Mesendoderm (in vitro differentiated cells): ENCODE results near the gene NOC3L.
"Not testable (repeated sequence)": the region's sequence is repeated elsewhere in the genome, so short reads cannot be mapped to it uniquely, and the experiment has no call there.

ENCODE experiments used
- DNase-seq: peaks from one replicate; pipeline ENCODE4 v3.0.0; 2013
- H2AK5ac ChIP-seq: 2 replicates; pipeline ENCODE4 v1.6.1; 2013; ENCODE audit warnings: low read length, inconsistent platforms
- H2BK120ac ChIP-seq: 2 replicates; pipeline ENCODE4 v1.6.1; 2013; ENCODE audit warnings: low read depth, mild to moderate bottlenecking, low read length, moderate library complexity, mixed read lengths
- H2BK15ac ChIP-seq: replicated peaks from 2 replicates; pipeline ENCODE4 v1.6.1; 2013; ENCODE audit warnings: low read depth, mild to moderate bottlenecking, moderate library complexity
- H2BK5ac ChIP-seq: 2 replicates; pipeline ENCODE4 v1.6.1; 2013; ENCODE audit warnings: low read length, inconsistent platforms
- H3K18ac ChIP-seq: 2 replicates; pipeline ENCODE4 v1.6.1; 2013; ENCODE audit warnings: mild to moderate bottlenecking, low read length, mixed read lengths
- H3K23ac ChIP-seq: one replicate; pipeline ENCODE4 v1.6.1; 2013; ENCODE audit warnings: low read length
- H3K27ac ChIP-seq: 2 replicates; pipeline ENCODE4 v1.5.1; 2013; ENCODE audit warnings: low read depth, mild to moderate bottlenecking, inconsistent platforms, low read length, moderate library complexity
- H3K27me3 ChIP-seq: 2 replicates; pipeline ENCODE4 v1.6.1; 2013; ENCODE audit warnings: low read length, control low read depth, mild to moderate bottlenecking, inconsistent platforms; ENCODE audit not compliant: insufficient read depth, poor library complexity
- H3K36me3 ChIP-seq: 2 replicates; pipeline ENCODE4 v1.6.1; 2013; ENCODE audit warnings: low read length, inconsistent platforms; ENCODE audit not compliant: control insufficient read depth, insufficient read depth
- H3K4ac ChIP-seq: one replicate; pipeline ENCODE4 v1.6.1; 2013; ENCODE audit warnings: low read depth, mild to moderate bottlenecking, low read length, moderate library complexity
- H3K4me1 ChIP-seq: 2 replicates; pipeline ENCODE4 v1.6.1; 2013; ENCODE audit warnings: low read depth, low read length, inconsistent platforms; ENCODE audit not compliant: control insufficient read depth
- H3K4me2 ChIP-seq: 2 replicates; pipeline ENCODE4 v1.6.1; 2013; ENCODE audit warnings: low read length
- H3K4me3 ChIP-seq: 2 replicates; pipeline ENCODE4 v1.5.1; 2013; ENCODE audit warnings: mild to moderate bottlenecking, low read length
- H3K56ac ChIP-seq: one replicate; pipeline ENCODE4 v1.6.1; 2013; ENCODE audit warnings: low read length
- H3K79me1 ChIP-seq: 2 replicates; pipeline ENCODE4 v1.6.1; 2013; ENCODE audit warnings: low read length, inconsistent platforms
- H3K79me2 ChIP-seq: 2 replicates; pipeline ENCODE4 v1.6.1; 2013; ENCODE audit warnings: mild to moderate bottlenecking, low read length; ENCODE audit not compliant: control insufficient read depth, insufficient read depth
- H3K9ac ChIP-seq: 2 replicates; pipeline ENCODE4 v1.6.1; 2013; ENCODE audit warnings: low read length, inconsistent platforms
- H4K5ac ChIP-seq: one replicate; pipeline ENCODE4 v1.6.1; 2013; ENCODE audit warnings: low read length
- H4K8ac ChIP-seq: one replicate; pipeline ENCODE4 v1.6.1; 2013; ENCODE audit warnings: low read depth, mild to moderate bottlenecking, control low read depth, low read length, moderate library complexity
- WGBS: extraction: QIAGEN DNeasy Blood & Tissue Kit; methylation state at CpG from one replicate; pipeline ENCODE4 v1.1.7; 2013; ENCODE audit warnings: low lambda C conversion rate, missing lambda C conversion rate; ENCODE audit not compliant: insufficient coverage; ENCODE audit errors: extremely low coverage; 5-methylcytosine and 5-hydroxymethylcytosine counted together

The NOC3L gene

DNA sequence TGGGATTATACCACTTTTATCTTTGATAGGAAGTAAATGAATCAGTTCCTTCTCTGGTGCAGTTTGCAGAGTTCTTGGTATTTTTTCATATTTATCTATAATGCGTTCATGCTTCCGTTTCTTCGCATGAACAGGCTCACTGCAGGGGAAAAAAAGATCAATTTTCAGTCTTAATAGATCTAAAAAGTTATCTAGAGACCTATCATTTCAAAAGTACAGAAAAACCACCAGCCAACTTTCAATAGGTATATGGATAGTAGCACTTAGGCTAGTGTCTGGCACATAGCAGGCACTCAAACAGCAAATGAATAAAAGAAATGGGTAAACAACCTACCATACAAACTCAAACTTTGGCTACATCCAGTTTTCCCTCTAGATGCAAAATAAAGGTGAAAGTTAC, 5.5 kb downstream of the NOC3L start:
- Histone ChIP-seq H2AK5ac (no peak overlapping the region), H3K4me2 (no peak overlapping the region), H3K18ac (no peak overlapping the region), H3K27ac (no peak overlapping the region), H2BK5ac (no peak overlapping the region), H3K23ac (no peak overlapping the region), H2BK15ac (no peak overlapping the region), H3K36me3 (no peaks in the 10 kb centered on the region), H3K4me3 (no peak overlapping the region), H2BK120ac (no peak overlapping the region), H3K79me1 (peaks cover 5% of the 10 kb centered on the region), H3K27me3 (no peaks in the 10 kb centered on the region), H4K8ac (no peak overlapping the region), H3K9ac (no peak overlapping the region), H3K4ac (no peak overlapping the region), H3K4me1 (no peaks in the 10 kb centered on the region), H3K79me2 (peaks cover 13% of the 10 kb centered on the region), H4K5ac (no peak overlapping the region), H3K56ac (no peak overlapping the region)
- no CpG with 5 or more reads among the region's 3 CpGs for WGBS
- no peak for DNase-seq

DNA sequence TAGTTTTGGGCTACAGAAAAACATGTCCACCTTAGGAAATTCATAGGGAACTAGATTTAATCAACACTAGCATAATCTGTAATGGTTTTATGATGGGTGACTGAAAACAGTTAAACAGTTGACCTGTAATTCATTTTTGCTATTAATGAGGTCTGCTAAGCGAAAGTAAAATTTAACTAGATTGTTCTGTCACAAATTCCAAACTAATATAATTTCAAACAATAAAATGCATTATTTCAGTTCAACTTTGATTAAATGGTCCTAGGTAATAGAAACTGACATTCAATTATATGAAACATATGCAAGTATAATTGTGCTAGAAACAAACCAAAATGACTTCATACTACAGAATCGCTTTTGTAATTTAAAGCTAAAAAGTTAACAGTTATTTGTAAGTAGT, 6.9 kb downstream of the NOC3L start:
- Histone ChIP-seq H4K5ac (no peak overlapping the region), H2BK15ac (no peak overlapping the region), H3K4ac (no peak overlapping the region), H3K79me1 (peaks cover 1% of the 10 kb centered on the region), H4K8ac (no peak overlapping the region), H2AK5ac (no peak overlapping the region), H3K9ac (no peak overlapping the region), H3K4me2 (no peak overlapping the region), H3K18ac (no peak overlapping the region), H3K27me3 (no peaks in the 10 kb centered on the region), H3K79me2 (peaks cover 2% of the 10 kb centered on the region), H3K4me1 (no peaks in the 10 kb centered on the region), H3K27ac (no peak overlapping the region), H3K56ac (no peak overlapping the region), H3K36me3 (no peaks in the 10 kb centered on the region), H3K23ac (no peak overlapping the region), H2BK5ac (no peak overlapping the region), H2BK120ac (no peak overlapping the region), H3K4me3 (no peak overlapping the region)
- WGBS, result no CpG with 5 or more reads among the region's 2 CpGs
- DNase-seq, result no peak

DNA sequence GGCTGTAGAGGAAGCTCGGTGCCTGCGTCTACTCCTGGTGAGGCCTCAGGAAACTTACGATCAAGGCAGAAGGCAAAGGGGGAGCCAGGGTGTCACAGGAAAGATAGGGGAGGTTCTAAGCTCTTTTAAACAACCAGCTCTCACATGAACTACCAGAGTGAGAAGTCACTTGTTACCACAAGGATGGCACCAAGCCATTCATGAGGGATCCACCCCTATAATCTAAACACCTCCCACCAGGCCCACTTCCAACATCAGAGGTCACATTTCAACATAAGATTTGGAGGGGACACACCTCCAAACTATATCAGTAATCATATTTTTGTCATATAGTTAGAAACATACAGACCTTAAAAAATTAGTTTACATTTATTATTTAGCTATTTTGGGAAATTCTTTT, 9.4 kb downstream of the NOC3L start:
- Histone ChIP-seq H3K4me1 (no peaks in the 10 kb centered on the region), H4K8ac (no peak overlapping the region), H4K5ac (no peak overlapping the region), H2AK5ac (no peak overlapping the region), H3K79me2 (no peaks in the 10 kb centered on the region), H3K79me1 (no peaks in the 10 kb centered on the region), H3K27me3 (no peaks in the 10 kb centered on the region), H2BK5ac (no peak overlapping the region), H3K9ac (no peak overlapping the region), H3K56ac (no peak overlapping the region), H3K4me2 (no peak overlapping the region), H3K18ac (no peak overlapping the region), H3K23ac (no peak overlapping the region), H3K36me3 (no peaks in the 10 kb centered on the region), H2BK120ac (no peak overlapping the region), H3K27ac (no peak overlapping the region), H3K4ac (no peak overlapping the region), H3K4me3 (no peak overlapping the region), H2BK15ac (no peak overlapping the region)
- no peak for DNase-seq
- no CpG with 5 or more reads among the region's 3 CpGs for WGBS

DNA sequence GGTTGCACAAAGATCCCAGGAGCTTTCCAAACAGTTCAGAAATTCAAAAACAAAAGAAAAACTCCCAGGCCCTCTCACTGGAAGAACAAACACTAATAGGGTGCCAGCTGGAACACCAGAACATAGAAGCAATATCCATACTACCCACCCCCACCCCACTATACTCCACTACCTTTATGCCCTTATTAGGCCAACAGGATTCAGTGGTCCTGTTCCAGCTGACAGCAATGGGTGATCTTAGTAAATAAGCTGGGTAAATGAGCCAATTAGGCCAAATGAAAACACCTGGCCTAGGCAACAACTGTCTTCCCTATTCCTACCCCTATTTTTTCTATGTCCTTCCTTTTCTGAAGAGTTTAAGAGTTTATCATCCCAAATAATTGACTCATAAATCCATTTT, 11.7 kb downstream of the NOC3L start:
- Histone ChIP-seq H3K4me2 (no peak overlapping the region), H3K27me3 (no peaks in the 10 kb centered on the region), H3K79me2 (no peaks in the 10 kb centered on the region), H2BK120ac (no peak overlapping the region), H3K4me1 (no peaks in the 10 kb centered on the region), H3K18ac (no peak overlapping the region), H3K23ac (no peak overlapping the region), H2BK15ac (no peak overlapping the region), H4K5ac (no peak overlapping the region), H2AK5ac (no peak overlapping the region), H4K8ac (no peak overlapping the region), H3K56ac (no peak overlapping the region), H3K9ac (no peak overlapping the region), H3K4me3 (no peak overlapping the region), H3K79me1 (no peaks in the 10 kb centered on the region), H3K27ac (no peak overlapping the region), H3K36me3 (no peaks in the 10 kb centered on the region), H3K4ac (no peak overlapping the region), H2BK5ac (no peak overlapping the region)
- no peak for DNase-seq

DNA sequence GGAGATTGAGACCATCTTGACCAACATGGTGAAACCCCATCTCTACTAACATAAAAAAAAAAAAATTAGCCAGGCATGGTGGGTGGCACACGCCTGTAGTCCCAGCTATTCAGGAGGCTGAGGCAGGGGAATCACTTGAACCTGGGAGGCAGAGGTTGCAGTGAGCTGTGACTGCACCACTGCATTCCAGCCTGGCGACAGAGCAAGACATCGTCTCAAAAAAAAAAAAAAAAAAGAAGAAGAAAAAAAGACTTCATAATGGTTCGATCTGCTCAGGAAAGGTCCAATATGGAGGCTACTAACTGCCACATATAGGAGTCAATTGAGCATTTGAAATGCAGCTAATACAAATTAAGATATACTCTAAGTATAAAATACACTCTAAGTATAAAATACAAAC, 12.2 kb downstream of the NOC3L start:
- H2BK15ac ChIP-seq, H4K5ac ChIP-seq, H3K27ac ChIP-seq, H3K4me3 ChIP-seq, H3K4ac ChIP-seq, H2BK120ac ChIP-seq, H3K18ac ChIP-seq, H3K9ac ChIP-seq, H3K79me2 ChIP-seq, H3K4me1 ChIP-seq, H3K23ac ChIP-seq, H2BK5ac ChIP-seq, H3K27me3 ChIP-seq, H3K4me2 ChIP-seq, H2AK5ac ChIP-seq, H3K56ac ChIP-seq, H4K8ac ChIP-seq, H3K79me1 ChIP-seq, H3K36me3 ChIP-seq: not testable (repeated sequence)
- DNase-seq, result peak; percentile 21
- WGBS, result no CpG with 5 or more reads among the region's 4 CpGs

DNA sequence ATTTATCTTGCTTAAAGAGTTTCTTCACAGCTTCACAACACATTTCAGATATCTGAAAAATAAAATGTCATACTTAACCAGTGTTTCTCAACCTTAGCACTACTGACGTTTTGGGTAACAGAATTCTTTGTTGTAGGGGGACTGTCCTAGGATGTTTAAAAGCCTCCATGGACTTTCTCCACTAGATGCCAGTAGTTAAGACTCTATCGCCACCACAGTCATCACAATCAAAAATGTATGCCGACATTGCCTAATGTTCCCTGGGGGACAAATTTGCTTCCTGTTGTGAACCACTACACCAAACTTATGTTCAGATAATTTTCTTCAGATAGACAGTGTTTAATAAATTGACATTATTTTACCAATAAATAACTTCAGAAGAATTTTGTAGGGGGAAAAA, 13.4 kb downstream of the NOC3L start:
- Histone ChIP-seq H3K4ac (no peak overlapping the region), H3K79me2 (no peaks in the 10 kb centered on the region), H3K23ac (no peak overlapping the region), H3K79me1 (no peaks in the 10 kb centered on the region), H4K8ac (no peak overlapping the region), H3K56ac (no peak overlapping the region), H2BK15ac (no peak overlapping the region), H3K9ac (no peak overlapping the region), H2AK5ac (no peak overlapping the region), H3K18ac (no peak overlapping the region), H3K36me3 (no peaks in the 10 kb centered on the region), H3K4me2 (no peak overlapping the region), H3K4me3 (no peak overlapping the region), H3K27ac (no peak overlapping the region), H4K5ac (no peak overlapping the region), H3K4me1 (no peaks in the 10 kb centered on the region), H3K27me3 (no peaks in the 10 kb centered on the region), H2BK5ac (no peak overlapping the region), H2BK120ac (no peak overlapping the region)
- no CpG with 5 or more reads among the region's 3 CpGs for WGBS
- peak; percentile 16 for DNase-seq
